Measurements from ENCODE around the gene CAT.

GRCh38 chr11:34495239-34495723, 56.5 kb downstream of the CAT start:
- TF ChIP-seq REST (IDR thresholded peaks at IDR 0.05; ENCODE audit: insufficient read depth in 1 of 2, low read depth in 2 of 2, low read length in 2 of 2): no peak
- TF ChIP-seq POLR2AphosphoS5 (IDR thresholded peaks at IDR 0.05; ENCODE audit: low read depth, low read length): no peak
- no peak for TF ChIP-seq TAF1 (IDR thresholded peaks at IDR 0.05; ENCODE audit: borderline replicate concordance, insufficient read depth, low read length)
